ENCODE measurements around the gene MMP17. TPM values are rescaled to one million over a fixed set of nuclear protein-coding genes. Genes with fewer than 3 reads are reported as not detected.
"Not testable (repeated sequence)": the region's sequence is repeated elsewhere in the genome, so short reads cannot be mapped to it uniquely, and the experiment has no call there.

The MMP17 gene
- total RNA-seq, 1 donor from 2014 or later, result 5.2 TPM

DNA sequence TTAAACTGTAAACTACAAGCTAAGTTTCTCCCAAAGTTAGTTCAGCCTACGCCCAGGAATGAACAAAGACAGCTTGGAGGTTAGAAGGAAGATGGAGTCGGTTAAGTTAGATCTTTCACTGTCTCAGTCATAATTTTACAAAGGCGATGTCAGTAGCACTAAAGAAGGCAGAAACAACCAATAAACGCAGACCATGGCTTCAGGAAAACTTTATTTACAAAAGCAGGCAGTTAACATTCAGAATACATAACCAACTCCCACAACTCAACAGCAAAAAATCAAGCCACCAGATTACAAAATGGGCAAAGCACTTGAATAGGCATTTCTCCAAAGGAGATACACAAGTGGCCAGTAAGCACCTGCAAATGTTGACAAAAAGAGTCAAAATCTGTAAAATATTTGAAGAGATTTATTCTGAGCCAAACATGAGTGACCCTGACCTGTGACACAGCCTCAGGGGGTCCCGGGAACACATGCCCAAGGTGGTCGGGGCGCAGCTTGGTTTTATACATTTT is 57.4 kb downstream of the MMP17 start:
- Histone ChIP-seq H3K27ac (no peak overlapping the region), H3K27me3 (no peaks in the 10 kb centered on the region), H3K4me3 (no peak overlapping the region), H3K4me1 (peaks cover 8% of the 10 kb centered on the region), H3K36me3 (no peaks in the 10 kb centered on the region), H3K9me3 (no peaks in the 10 kb centered on the region)
- no peak for DNase-seq (ENCODE audit: extremely low spot score in 2 of 2)
- intact Hi-C loops (cut with DNase I), result no loop called here
- no peak for TF ChIP-seq POLR2AphosphoS5 (IDR thresholded peaks at IDR 0.05; ENCODE audit: insufficient read depth in 1 of 2, low read depth in 1 of 2)
- no peak for TF ChIP-seq POLR2A (IDR thresholded peaks at IDR 0.05)
- TF ChIP-seq, protein P1, sequence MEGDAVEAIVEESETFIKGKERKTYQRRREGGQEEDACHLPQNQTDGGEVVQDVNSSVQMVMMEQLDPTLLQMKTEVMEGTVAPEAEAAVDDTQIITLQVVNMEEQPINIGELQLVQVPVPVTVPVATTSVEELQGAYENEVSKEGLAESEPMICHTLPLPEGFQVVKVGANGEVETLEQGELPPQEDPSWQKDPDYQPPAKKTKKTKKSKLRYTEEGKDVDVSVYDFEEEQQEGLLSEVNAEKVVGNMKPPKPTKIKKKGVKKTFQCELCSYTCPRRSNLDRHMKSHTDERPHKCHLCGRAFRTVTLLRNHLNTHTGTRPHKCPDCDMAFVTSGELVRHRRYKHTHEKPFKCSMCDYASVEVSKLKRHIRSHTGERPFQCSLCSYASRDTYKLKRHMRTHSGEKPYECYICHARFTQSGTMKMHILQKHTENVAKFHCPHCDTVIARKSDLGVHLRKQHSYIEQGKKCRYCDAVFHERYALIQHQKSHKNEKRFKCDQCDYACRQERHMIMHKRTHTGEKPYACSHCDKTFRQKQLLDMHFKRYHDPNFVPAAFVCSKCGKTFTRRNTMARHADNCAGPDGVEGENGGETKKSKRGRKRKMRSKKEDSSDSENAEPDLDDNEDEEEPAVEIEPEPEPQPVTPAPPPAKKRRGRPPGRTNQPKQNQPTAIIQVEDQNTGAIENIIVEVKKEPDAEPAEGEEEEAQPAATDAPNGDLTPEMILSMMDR (IDR thresholded peaks at IDR 0.05), result no peak

DNA sequence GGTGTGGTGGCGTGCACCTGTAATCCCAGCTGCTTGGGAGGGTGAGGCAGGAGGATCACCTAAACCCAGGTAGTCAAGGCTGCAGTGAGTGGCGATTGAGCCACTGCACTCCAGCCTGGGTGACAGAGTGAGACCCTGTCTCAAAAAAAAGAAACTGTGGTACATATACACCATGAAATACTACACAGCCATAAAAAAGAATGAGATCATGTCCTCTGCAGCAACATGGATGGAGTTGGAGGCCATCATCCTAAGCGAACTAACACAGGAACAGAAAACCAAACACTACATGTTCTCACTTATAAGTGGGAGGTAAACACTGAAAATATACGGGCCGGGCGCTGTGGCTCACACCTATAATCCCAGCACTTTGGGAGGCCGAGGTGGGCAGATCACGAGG is 63.5 kb downstream of the MMP17 start:
- H3K4me3 ChIP-seq; H3K9me3 ChIP-seq; H3K36me3 ChIP-seq; DNase-seq (ENCODE audit: extremely low spot score in 2 of 2); H3K27me3 ChIP-seq; H3K27ac ChIP-seq: not testable (repeated sequence)
- H3K4me1 ChIP-seq, result peaks cover 15% of the 10 kb centered on the region
- intact Hi-C loops (cut with DNase I), result loop anchor here (5.0 kb wide), 1 partner anchor 601 kb away; the partner anchor contains the start of gene FBRSL1

DNA sequence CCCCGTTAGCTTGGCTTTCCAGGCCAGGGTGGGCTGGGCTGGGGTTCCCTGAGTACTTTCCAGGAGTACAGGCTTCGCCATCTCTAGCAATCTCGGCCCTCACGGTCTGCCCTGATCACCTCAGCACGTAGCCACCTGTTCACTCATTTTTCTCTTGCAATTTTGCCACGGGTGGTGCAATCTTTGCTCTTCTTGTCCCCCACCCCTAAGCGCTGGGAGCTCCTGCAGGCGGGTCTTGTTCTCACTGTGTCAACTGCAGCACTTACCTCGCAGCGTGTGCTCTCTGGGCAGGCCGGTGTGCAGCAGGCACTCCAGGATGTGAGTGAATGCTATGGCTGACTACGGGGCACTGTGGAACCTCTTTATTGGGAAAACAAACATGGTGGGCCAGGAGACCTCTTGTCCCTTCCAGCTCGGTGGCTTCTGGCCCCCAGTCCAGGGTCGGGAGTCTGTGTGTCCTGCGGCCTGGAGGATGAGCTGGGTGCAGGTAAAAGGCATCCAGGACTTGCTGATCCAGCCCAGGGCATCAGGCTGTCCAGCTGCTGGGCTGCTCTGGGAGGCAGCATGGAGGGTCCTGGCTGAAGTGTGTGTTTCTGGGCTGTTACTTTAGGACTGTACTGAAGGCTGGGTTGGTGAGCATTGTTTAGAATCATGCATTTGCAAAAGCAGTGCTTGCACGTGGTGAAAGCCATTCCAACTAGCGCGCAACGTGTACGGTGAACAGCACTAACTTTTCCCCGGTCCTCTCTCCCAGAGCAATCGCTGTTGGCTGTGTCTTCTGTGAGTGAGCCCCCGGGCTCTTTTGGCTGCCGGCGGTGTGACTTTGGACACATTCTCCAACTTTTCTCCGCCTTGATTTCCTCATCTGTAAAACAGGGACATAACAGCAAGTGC is 64.8 kb downstream of the MMP17 start:
- Histone ChIP-seq H3K9me3 (no peaks in the 10 kb centered on the region), H3K4me3 (no peak overlapping the region), H3K27ac (peak overlapping the region; percentile 98), H3K27me3 (no peaks in the 10 kb centered on the region), H3K36me3 (peaks cover 0 to 11% of the 10 kb centered on the region in 2 donors), H3K4me1 (peaks cover 27% of the 10 kb centered on the region)
- intact Hi-C loops (cut with DNase I), result loop anchor here (5.0 kb wide), 1 partner anchor 599 kb away; the partner anchor contains the start of gene FBRSL1
- TF ChIP-seq POLR2A (IDR thresholded peaks at IDR 0.05) (no peak), POLR2AphosphoS5 (IDR thresholded peaks at IDR 0.05; ENCODE audit: insufficient read depth in 1 of 2, low read depth in 1 of 2) (no peak)
- TF ChIP-seq, protein P1 (IDR thresholded peaks at IDR 0.05), result no peak
- no peak for DNase-seq (ENCODE audit: extremely low spot score in 2 of 2)

DNA sequence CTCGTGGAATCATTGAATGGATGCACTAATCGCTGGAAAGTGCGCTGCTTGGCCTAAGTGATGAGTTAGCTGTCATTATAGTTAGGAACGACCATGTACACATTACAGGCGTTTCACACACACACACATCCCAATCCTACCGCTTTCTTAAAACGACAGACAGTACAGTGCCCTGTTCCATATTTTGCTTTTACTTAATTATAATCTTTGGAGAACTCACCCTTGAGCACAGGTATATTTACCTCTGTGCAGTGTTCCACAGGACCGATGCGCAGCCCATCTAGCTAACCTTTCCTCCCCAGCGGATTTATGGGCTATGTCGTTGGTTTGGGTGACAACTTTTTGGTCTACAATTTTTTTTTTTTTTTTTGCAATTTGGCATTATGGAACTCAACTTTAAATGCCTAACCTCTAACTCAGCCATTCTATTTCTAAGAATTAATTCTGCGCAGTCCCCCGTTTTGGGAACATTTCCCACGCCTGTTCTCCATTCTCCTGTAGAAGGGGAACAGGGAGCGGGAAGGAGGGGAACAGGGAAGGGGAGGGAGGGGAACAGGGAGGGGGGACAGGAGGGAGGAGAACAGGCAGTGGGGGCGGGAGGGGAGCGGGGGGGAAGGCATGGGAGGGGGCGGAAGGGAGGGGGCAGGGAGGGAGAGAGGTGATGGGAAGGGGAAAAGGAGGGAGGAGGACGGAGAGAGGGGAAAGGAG is 65.6 kb downstream of the MMP17 start:
- intact Hi-C loops (cut with DNase I), result loop anchor here (5.0 kb wide), 1 partner anchor 599 kb away; the partner anchor contains the start of gene FBRSL1
- no peaks in the 10 kb centered on the region for H3K27me3 ChIP-seq
- H3K36me3 ChIP-seq, result peaks cover 0 to 11% of the 10 kb centered on the region in 2 donors
- H3K4me3 ChIP-seq, result peak overlapping the region; percentile 77 to 85
- H3K9me3 ChIP-seq, result no peaks in the 10 kb centered on the region
- no peak for TF ChIP-seq POLR2A (IDR thresholded peaks at IDR 0.05)
- H3K27ac ChIP-seq, result peak overlapping the region; percentile 98
- H3K4me1 ChIP-seq, result peaks cover 33% of the 10 kb centered on the region
- DNase-seq (ENCODE audit: extremely low spot score in 2 of 2), result no peak

DNA sequence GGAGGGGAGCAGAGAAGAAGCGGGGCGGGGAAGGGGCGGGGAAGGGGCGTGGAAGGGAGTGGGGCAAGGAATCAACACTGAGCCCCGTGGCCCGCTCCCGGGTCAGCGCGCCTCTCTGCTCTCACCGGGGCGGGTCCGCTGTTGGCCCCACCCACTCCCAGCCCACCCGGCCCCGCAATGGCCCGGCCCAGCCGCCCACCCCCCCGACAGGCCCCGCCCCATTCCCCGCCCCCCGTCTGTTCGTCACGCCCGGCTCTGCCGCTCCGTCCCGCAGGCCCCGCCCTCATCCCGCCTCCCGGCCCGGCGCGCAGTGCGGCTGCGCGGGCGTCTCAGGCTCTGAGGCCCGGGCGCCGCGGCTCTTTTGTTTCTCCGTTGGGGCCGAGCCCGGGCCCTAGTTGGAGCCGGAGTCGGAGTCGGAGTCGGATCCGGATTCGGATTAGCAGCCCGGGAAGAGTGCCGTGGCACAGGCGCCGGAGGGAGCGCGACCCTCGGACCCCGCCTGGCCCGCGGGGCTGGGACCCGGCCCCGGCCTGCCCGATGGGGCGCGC is 66.2 kb downstream of the MMP17 start, which contains the start of gene ULK1:
TSS of gene ULK1 (plus strand) at position 310 of the 548 bp plus-strand sequence. CDS start 380 bp downstream, outside the sequence.
- no peaks in the 10 kb centered on the region for H3K27me3 ChIP-seq
- peaks cover 0 to 11% of the 10 kb centered on the region in 2 donors for H3K36me3 ChIP-seq
- TF ChIP-seq POLR2A (IDR thresholded peaks at IDR 0.05) (peak; percentile 43 to 96), POLR2AphosphoS5 (IDR thresholded peaks at IDR 0.05; ENCODE audit: insufficient read depth in 1 of 2, low read depth in 1 of 2) (peak in 1 of 2 donors; percentile 87)
- TF ChIP-seq, protein P1 (IDR thresholded peaks at IDR 0.05), result no peak
- intact Hi-C loops (cut with DNase I), result loop anchor here (5.0 kb wide), 1 partner anchor 598 kb away; the partner anchor contains the start of gene FBRSL1
- DNase-seq (ENCODE audit: extremely low spot score in 2 of 2), result peak in 1 of 2 donors; percentile 95
- peak within 1 kb of the TSS; percentile 98 for H3K27ac ChIP-seq
- H3K9me3 ChIP-seq, result no peaks in the 10 kb centered on the region
- peak within 1 kb of the TSS; percentile 77 to 85 for H3K4me3 ChIP-seq
- H3K4me1 ChIP-seq, result peaks cover 35% of the 10 kb centered on the region

Measured in vagina (tissue), 2 donors.